Mesodermal cell (in vitro differentiated cells): ENCODE measurements around the gene COX6B2.
"Not testable (repeated sequence)": the region's sequence is repeated elsewhere in the genome, so short reads cannot be mapped to it uniquely, and the experiment has no call there.

ENCODE experiments used
- H3K27ac ChIP-seq: 2 replicates; pipeline ENCODE4 v1.7.0; 2013; ENCODE audit warnings: mild to moderate bottlenecking, low read depth, low read length, moderate library complexity; ENCODE audit not compliant: severe bottlenecking
- H3K36me3 ChIP-seq: 2 replicates; pipeline ENCODE4 v1.7.1; 2013; ENCODE audit warnings: mild to moderate bottlenecking, low read length, moderate library complexity; ENCODE audit not compliant: control insufficient read depth, insufficient read depth
- H3K4me1 ChIP-seq: one replicate; pipeline ENCODE4 v1.7.1; 2013; ENCODE audit warnings: mild to moderate bottlenecking, low read length; ENCODE audit not compliant: insufficient read depth, control insufficient read depth, poor library complexity, severe bottlenecking
- H3K4me3 ChIP-seq: 2 replicates; pipeline ENCODE4 v1.7.0; 2013; ENCODE audit warnings: low read length, control low read depth, mild to moderate bottlenecking; ENCODE audit not compliant: insufficient read depth, poor library complexity, severe bottlenecking; ENCODE audit errors: extremely low read depth
- H3K9me3 ChIP-seq: 2 replicates; pipeline ENCODE4 v1.7.1; 2013; ENCODE audit warnings: mild to moderate bottlenecking, low read length, moderate library complexity; ENCODE audit not compliant: control insufficient read depth
- WGBS, 2 experiments: methylation state at CpG; one replicate each; pipeline ENCODE4 v1.1.5; 2013; ENCODE audit warnings: missing lambda C conversion rate in 2 of 2; ENCODE audit not compliant: insufficient coverage in 2 of 2; 5-methylcytosine and 5-hydroxymethylcytosine counted together

The COX6B2 gene

DNA sequence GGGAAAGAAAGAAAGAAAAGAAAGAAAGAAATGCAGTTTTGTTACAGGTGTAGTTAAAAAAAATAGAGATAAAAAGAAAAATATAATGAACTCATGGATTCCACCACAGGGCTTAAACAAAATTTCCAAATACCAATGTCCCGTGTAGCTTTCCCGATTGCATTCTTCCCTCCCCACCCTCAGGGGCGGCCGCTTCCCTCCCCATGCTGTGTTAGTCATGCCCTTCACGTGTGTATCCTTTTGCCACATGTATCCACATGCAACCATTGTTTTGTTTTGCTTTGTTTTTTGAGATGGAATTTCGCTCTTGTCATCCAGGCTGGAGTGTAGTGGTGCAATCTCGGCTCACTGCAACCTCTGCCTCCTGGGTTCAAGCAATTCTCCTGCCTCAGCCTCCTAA lies 18.4 kb downstream of the COX6B2 start:
- Histone ChIP-seq H3K9me3 (no peaks in the 10 kb centered on the region), H3K36me3 (no peaks in the 10 kb centered on the region), H3K4me1 (no peaks in the 10 kb centered on the region), H3K27ac (no peak overlapping the region), H3K4me3 (no peak overlapping the region)
- 84 to 100% methylated on average over 2 of the region's 7 CpGs for whole genome bisulfite sequencing, 2 experiments

DNA sequence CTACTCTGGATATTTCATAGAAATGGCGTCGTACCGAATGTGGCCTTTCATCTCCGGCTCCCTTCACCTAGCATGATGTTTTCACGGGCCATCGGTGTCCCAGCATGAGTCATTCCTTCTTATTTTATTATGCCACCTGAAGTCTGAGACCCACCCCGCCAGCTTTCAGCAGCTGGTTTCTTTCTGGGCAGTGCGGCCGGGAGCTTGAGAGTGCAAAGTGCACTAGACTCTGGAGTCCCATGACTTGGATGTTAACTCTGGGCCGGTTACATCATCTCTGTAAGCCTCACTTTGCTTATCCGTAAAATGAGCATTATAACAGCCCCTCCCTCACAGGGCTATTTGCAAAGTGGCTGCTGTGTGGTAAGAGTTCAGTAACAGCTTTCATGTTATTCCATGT lies 20.6 kb downstream of the COX6B2 start:
- no peak overlapping the region for H3K27ac ChIP-seq
- H3K36me3 ChIP-seq, result no peaks in the 10 kb centered on the region
- no peaks in the 10 kb centered on the region for H3K9me3 ChIP-seq
- H3K4me1 ChIP-seq, result no peaks in the 10 kb centered on the region
- WGBS, 2 experiments, result 92 to 94% methylated on average over 10 to 11 of the region's 11 CpGs
- H3K4me3 ChIP-seq, result no peak overlapping the region

DNA sequence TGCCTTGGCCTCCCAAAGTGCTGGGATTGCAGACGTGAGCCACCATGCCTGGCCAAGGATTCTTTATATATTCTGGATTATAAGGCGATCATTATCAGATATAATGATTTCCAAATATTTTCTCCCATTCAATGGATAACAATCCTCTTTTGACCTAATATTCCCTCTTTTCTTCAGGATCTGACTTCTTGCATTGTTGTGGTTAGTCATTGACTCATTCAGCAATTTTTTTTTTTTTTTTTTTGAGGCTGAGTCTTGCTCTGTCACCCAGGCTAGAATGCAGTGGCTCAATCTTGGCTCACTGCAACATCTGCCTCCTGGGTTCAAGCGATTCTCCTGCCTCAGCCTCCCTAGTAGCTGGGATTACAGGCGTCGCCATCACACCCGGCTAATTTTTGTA lies 24.7 kb downstream of the COX6B2 start:
- 88 to 92% methylated on average over 4 to 5 of the region's 6 CpGs for WGBS, 2 experiments

DNA sequence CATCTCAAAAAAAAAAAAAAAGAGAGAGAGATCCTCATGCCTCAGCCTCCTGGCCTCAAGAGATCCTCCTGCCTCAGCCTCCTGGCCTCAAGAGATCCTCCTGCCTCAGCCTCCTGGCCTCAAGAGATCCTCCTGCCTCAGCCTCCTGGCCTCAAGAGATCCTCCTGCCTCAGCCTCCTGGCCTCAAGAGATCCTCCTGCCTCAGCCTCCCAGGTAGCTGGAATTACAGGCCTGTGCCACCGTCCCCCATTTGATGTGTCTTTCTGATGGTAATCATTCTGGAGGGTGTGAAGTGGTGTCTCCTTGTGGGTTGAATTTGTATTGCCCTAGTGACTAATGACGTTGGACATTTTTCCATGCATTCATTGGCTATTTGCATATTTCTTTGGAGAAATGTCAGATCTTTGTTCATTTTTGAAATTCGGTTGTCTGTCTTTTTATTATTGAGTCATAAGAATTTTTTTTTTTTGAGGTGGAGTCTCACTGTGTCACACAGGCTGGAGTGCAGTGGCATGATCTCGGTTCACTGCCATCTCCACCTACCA lies 25.7 kb downstream of the COX6B2 start:
- not testable (repeated sequence) for H3K27ac ChIP-seq, H3K9me3 ChIP-seq, H3K4me3 ChIP-seq, H3K36me3 ChIP-seq, H3K4me1 ChIP-seq
- WGBS, 2 experiments, result 83 to 94% methylated on average over 2 of the region's 4 CpGs

More for the DNA sequence above, 24.7 kb downstream of the COX6B2 start:
- H3K27ac ChIP-seq, H3K9me3 ChIP-seq, H3K4me1 ChIP-seq, H3K4me3 ChIP-seq, H3K36me3 ChIP-seq: not testable (repeated sequence)

DNA sequence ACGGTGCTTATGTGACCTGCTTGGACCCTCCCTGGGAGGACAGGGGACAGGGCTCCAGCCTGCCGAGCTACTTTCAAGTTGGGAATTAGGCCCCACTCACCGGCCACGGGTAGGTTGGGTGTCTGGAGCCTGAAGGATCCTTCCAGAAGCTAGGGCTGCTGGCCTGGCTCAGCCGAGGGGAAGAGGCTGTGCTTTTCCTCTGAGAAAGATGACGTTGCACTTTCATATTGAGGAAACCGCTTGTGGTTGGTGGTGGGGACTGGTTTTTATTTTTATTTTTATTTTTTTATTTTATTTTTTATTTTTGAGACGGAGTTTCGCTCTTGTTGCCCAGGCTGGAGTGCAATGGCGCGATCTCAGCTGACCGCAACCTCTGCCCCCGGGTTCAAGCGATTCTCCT lies 29.3 kb downstream of the COX6B2 start, which contains the start of gene TMEM150B:
Gene TMEM150B (minus strand): TSS at position 170 of the 400 bp plus-strand sequence. CDS start 4,305 bp downstream, outside the sequence.
- Histone ChIP-seq H3K27ac (no peak within 1 kb of the TSS), H3K4me3 (no peak within 1 kb of the TSS), H3K4me1 (no peaks in the 10 kb centered on the region), H3K36me3 (no peaks in the 10 kb centered on the region), H3K9me3 (no peaks in the 10 kb centered on the region)
- WGBS, 2 experiments, result 92 to 97% methylated on average over 11 to 12 of the region's 14 CpGs

DNA sequence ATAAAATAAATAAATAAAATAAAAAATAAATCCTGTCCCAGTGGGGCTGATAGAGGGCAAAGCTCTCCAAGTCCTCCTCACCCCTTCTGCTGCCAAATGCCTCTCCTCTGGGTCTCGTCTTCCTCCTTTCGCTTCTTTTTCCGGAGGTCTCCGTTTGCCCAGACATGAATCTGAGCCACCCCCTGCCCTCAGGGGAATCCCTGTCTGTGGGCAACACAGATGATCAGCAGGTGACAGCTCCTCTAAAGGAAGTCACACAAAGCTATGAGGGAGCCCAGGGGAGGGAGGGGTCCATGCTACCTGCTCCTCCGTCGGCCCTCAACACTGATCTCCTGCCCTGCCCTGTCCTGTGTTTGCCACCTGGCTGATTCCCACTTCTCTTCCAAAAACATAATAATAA lies 29.9 kb downstream of the COX6B2 start:
- Histone ChIP-seq H3K4me1 (no peaks in the 10 kb centered on the region), H3K9me3 (no peaks in the 10 kb centered on the region), H3K36me3 (no peaks in the 10 kb centered on the region), H3K27ac (no peak overlapping the region), H3K4me3 (no peak overlapping the region)
- 93 to 100% methylated on average over 2 to 5 of the region's 6 CpGs for WGBS, 2 experiments

DNA sequence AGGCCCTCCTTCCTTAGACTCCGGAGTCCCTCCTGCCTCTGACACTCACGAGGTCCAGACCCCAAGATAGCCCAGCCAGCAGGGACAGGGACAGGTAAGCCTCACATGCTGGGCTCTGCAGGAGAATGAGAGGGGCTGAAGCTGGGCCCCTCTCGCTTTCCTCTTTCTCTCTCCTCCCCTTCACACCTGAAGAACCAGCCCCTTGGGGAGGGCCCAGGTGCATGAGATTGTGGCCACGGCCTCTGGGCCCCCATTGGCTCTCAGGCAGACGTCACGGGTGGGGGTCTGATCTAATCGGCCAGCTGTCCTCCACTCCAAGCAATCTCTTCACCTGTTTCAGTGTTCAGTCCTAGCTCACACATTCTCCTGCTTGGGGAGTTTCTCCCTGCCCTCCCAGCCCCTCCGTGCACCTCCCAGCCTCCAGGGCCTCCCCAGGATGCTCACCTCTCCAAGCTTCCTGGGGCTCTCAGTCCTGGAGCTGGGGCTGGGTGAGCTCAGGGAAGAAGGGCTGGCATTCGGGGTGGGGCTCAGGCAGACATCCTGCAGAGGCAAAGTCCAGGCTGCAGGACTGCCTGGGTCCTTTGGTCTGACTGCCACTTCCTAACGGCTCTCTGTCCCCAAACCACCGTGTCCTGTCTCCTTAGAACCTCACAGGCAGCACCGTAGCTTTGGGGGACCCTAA lies 32.2 kb downstream of the COX6B2 start:
- H3K27ac ChIP-seq, result no peak overlapping the region
- no peaks in the 10 kb centered on the region for H3K36me3 ChIP-seq
- H3K4me3 ChIP-seq, result no peak overlapping the region
- no peaks in the 10 kb centered on the region for H3K9me3 ChIP-seq
- H3K4me1 ChIP-seq, result no peaks in the 10 kb centered on the region
- WGBS, 2 experiments, result 79 to 88% methylated on average over 10 to 11 of the region's 12 CpGs

DNA sequence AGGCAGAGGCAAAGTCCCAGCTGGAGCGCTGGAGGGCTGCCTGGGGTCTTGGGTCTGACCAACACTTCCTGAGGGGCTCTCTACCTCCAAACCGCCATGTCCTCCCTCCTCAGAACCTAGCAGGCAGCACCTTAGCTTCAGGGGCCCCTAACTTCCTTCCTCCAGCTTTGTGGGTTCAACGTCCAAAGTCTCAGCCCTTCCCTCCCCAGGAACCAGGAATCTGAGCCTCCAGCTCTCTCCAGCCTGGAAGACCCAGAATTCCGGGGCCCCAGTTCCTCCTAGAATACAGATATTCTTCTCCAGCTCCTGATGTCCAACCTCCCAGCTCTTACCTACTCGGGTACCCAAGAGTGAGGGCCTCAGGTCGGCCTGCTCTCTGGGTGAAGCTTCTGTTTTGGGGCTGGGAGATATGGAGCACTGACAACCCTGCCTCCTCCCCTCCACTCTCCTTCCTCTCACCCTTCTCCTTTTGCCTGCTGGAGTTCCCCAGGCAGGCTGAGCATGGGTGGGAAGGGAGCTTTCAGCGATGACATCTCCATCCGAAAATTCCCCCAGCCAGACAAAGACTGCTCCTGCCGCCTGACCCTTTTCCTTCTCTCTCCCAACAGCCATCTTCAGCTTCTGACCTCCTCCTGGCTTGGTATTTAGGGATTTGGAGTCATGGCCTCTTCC lies 32.9 kb downstream of the COX6B2 start:
- Histone ChIP-seq H3K9me3 (no peaks in the 10 kb centered on the region), H3K27ac (no peak overlapping the region), H3K4me1 (no peaks in the 10 kb centered on the region), H3K36me3 (no peaks in the 10 kb centered on the region), H3K4me3 (no peak overlapping the region)
- WGBS, 2 experiments, result 88 to 100% methylated on average over 4 to 5 of the region's 9 CpGs

DNA sequence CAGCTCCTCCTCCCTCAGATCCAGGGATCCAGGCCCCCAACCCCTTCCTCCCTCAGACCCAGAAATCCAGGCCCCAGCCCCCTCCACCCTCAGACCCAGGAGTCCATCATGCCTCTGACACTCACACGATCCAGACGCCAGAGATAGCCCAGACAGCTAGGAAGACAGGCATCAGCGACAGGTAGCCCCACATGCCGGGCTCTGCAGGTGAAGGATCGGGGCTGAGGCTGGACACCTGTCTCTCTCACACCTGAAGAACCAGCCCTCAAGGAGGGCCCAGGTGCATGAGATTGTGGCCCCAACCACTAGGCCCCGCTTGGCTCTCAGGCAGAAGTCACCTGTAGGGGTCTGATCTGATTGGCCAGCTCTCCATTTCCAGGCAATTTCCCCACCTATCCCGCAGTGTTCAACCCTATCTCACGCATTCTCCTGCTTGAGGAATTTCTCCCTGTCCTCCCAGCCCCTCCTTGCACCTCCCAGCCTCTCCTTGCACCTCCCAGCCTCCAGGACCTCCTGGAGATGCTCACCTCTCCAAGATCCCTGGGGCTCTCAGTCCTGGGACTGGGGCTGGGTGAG lies 33.6 kb downstream of the COX6B2 start:
- Histone ChIP-seq H3K27ac (no peak overlapping the region), H3K4me3 (no peak overlapping the region), H3K36me3 (no peaks in the 10 kb centered on the region), H3K4me1 (no peaks in the 10 kb centered on the region), H3K9me3 (no peaks in the 10 kb centered on the region)
- 87 to 98% methylated on average over 8 of the region's 8 CpGs for WGBS, 2 experiments

DNA sequence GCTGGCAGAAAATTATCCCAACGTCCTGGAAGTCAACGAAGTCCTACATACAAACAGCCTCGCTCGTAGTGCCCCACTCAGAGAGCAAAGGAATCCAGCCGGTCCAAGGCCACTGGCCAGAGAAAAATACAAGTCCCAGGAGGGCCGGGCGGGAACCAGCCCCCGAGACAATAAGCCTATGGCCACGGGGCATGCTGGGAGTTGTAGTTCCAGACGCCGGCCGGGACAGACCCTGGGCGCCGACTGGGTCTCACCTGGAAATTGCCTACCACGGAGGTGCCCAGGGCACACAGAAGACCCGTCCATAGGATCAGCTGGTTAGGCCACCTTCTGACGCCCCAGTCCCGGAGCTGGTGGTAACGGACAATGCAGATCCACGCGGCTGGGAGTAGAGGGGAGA lies 34.7 kb downstream of the COX6B2 start:
- Histone ChIP-seq H3K9me3 (no peaks in the 10 kb centered on the region), H3K36me3 (no peaks in the 10 kb centered on the region), H3K4me1 (no peaks in the 10 kb centered on the region), H3K27ac (no peak overlapping the region), H3K4me3 (no peak overlapping the region)
- 13 to 24% methylated on average over 15 to 21 of the region's 21 CpGs for WGBS, 2 experiments

DNA sequence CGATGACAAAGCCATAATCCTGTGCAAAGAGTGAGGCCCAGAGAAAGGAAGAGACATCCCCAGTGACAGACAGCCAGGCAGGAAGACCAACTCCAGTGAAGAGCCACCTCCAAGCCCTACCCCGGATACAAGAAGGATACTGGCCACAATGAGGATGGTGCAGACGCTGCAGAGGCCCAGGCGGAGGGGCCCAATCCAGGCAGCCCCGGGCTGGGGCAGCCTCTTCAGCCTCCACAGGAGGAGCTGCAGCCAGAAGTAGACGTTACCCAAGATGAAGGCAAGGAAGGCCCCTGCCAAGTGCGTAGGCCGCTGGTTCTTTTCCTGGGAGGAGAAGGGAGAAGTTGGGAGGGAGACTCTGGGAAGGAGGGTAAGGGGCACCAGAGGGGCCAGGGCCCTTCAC lies 37.9 kb downstream of the COX6B2 start:
- Histone ChIP-seq H3K36me3 (no peaks in the 10 kb centered on the region), H3K9me3 (no peaks in the 10 kb centered on the region), H3K4me3 (no peak overlapping the region), H3K27ac (no peak overlapping the region), H3K4me1 (no peaks in the 10 kb centered on the region)
- 84 to 94% methylated on average over 8 of the region's 8 CpGs for WGBS, 2 experiments
